T-helper 2 cell treated with Interferon-gamma antibody and Interleukin-4, amounts not matched to agents 100 ng/mL and 5 ng/mL, for 36 hours (primary cell): Measurements from ENCODE around the gene ALG9. TPM values are rescaled to one million over a fixed set of nuclear protein-coding genes. Genes with fewer than 3 reads are reported as not detected.

ENCODE experiments used
- intact Hi-C: fragments of 100-400 bp; cut with micrococcal nuclease; formaldehyde crosslinking; loops from one replicate; pipeline ENCODE4 v1.15.1; 2023
- total RNA-seq: library from RNA; stranded (reverse); gene quantifications from 2 replicates; pipeline ENCODE4 v1.2.3, GENCODE V29; 2022

The ALG9 gene
- total RNA-seq, 1 donor from 2014 or later: 31.8 TPM

GRCh38 chr11:111882202-111882601 is 10.8 kb upstream of the ALG9 start:
- intact Hi-C loops: no loop called here

DNA sequence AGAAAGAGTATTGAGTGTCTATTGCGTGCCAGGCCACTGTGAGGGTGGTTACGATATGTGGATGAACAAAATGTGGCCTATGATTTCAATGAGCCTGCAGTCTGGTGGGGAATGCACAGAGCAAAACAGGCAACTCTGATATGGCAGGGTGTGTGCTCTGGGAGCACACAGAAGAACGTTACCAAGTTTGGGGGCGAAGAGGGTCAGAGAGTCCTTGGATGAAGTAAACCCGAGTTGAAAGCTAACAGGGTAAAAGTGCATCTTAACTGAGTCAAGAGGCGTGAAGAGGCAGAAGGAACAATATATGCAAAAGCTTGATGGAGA is 8.2 kb upstream of the ALG9 start:
- intact Hi-C loops: loop anchor here (1.0 to 5.0 kb wide), 12 partner anchors 8 to 1433 kb away; partner anchors contain the start of genes ALG9, DIXDC1, DLAT and NKAPD1

DNA sequence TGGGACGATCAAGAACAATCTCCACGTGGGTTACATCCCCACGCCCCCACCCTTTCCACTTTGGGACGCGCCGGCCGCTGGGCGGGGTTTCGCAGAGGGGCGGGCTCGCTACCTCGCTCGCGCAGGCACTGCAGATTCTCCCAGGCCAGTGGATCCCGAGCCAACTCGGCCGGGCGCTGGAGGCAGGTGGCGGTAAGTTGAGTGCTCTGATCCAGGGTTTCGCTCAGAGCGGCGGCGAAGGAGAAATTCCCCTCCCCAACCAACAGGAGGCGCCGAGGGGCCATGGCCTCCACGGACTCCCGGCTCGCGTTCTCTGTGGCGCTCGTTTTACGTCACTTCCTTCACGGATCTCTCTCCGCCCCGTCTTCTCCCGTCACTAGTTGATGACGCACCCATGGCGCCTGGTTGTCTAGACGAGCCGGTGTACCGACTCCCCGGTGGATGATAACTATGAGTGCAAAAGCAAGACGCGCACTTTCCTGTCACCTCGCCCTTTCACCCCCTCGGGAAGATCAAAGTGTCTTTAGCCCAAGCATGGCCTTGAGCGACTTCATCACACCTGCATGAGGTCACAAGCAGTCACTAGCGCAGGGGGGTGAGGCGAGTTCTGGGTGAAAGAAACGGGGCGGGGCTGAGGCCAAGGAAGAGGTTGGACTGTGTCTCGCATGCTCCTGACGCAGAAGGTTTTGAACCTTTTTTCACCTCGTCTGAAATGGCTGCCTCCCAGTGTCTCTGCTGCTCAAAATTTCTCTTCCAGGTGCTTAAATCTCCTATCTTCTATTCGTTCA is 7.7 kb upstream of the ALG9 start, which contains the start of the genes CFAP68 and FDXACB1:
Gene CFAP68, plus strand, starts transcription at position 693 of the 788 bp plus-strand sequence. Its CDS starts 20 bp downstream, at position 713.
Gene FDXACB1, minus strand, starts transcription at position 317 of the 788 bp plus-strand sequence. Its CDS starts 33 bp downstream, at position 284.
- intact Hi-C loops: loop anchor here (1.0 to 5.0 kb wide), 12 partner anchors 8 to 1433 kb away; partner anchors contain the start of genes ALG9, DIXDC1, DLAT and NKAPD1

DNA sequence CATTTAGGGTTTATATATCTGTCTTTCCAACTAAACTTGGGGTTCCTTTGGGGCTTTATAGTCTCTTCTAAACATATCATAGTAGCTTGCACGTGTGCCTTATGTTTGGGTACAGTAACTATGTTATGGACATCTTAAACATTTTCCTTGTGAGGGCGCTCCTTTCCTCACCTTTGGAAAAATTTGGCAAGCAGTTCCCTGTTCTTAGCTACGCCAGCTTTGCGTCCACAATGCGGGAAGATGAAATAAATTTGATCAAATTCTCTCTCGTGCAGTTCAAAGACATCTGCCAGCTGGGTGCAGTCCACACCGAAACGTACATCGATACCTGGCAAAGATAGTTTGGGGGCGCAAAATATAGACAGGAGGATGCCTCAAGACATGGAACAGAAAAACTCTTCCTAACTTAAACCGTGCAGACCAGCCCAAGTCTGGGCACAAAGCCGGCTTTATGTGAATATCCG is 7.0 kb upstream of the ALG9 start:
- intact Hi-C loops: loop anchor here (2.0 to 5.0 kb wide), 4 partner anchors 58 to 1434 kb away; partner anchors contain the start of genes DIXDC1, DLAT and TTC12

GRCh38 chr11:111871693-111872161 is 346 bp upstream of the ALG9 start:
- intact Hi-C loops: loop anchor here (1.0 to 2.0 kb wide), 6 partner anchors 8 to 409 kb away; partner anchors contain the start of genes CFAP68, DLAT, FDXACB1 and PPP2R1B

DNA sequence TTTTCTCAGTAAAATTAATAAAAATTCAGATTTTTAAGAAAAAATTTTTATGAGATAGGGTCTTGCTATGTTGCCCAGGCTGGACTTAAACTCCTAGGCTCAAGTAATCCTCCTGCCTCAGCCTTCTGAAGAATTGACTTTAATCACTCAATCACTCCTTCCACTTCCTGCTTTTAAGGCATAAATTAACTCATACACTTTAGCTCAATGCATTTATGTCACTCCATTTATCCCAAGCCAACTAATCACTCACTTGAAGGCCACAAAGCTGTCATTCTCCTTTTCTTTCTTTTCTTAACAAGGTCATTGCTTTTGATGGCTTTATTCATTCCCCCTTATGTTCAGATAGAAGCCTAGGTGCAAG is 877 bp downstream of the ALG9 start:
- intact Hi-C loops: loop anchor here (2.0 kb wide), 3 partner anchors 56 to 154 kb away; partner anchors contain the start of genes DLAT and PPP2R1B

DNA sequence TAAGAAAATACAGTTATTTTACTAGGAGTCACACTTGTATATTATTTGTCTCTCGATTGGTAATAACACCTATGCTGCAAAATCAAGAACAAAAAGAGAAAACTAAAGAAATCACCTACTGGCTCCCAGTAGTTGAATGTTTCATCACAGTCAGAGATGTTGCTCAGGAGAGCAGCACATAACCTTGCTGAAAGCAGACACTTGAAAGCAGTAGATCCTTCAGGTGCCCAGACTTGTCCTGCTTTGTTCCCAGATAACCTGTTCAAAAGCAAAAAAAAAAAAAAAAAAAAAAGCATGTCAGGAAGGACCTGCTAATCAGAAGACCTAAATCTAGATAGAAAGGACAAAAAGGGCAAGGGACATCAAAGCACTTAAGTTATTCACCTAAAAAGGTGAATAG is 1.3 kb downstream of the ALG9 start:
- intact Hi-C loops: loop anchor here (2.0 kb wide), 3 partner anchors 57 to 155 kb away; partner anchors contain the start of genes DLAT and PPP2R1B

DNA sequence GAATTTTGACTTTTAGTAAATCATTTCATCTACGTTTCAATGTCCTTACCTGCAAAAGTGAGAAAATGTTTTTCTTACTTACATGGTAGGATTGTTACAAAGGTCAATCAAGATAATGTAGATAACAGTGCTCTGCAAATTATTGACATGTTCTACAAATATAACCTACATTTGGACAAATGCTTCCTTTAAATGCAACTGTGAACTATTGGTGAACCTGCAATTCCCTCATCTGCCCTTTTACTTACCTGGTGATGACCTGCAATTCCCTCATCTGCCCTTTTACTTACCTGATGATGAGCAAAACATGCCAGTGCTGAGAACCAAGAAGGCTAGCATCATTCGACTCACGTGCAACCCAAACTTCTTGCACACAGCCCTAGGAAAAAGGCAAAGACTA is 11.1 kb downstream of the ALG9 start:
- intact Hi-C loops: no loop called here

GRCh38 chr11:111855506-111855905 is 15.9 kb downstream of the ALG9 start:
- intact Hi-C loops: no loop called here

- intact Hi-C loops: no loop called here
Observed at GRCh38 chr11:111852103-111852502, 19.3 kb downstream of the ALG9 start.

- intact Hi-C loops: no loop called here
Observed at GRCh38 chr11:111851636-111852035, 19.7 kb downstream of the ALG9 start.

DNA sequence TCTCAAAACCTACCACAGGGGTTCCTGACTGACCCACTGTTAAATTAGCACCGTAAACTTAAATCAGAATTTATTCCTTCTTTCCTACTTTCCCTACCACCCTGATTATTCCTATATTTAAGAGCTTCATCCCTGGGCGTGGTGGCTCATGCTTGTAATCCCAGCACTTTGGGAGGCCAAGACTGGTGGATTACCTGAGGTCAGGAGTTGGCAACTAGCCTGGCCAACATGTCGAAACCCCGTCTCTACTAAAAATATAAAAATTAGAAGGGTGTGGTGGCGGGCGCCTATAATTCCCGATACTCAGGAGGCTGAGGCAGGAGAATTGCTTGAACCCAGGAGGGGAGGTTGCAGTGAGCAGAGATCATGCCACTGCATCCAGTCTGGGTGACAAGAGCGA is 20.3 kb downstream of the ALG9 start:
- intact Hi-C loops: no loop called here

GRCh38 chr11:111849631-111850030 is 21.8 kb downstream of the ALG9 start:
- intact Hi-C loops: no loop called here

DNA sequence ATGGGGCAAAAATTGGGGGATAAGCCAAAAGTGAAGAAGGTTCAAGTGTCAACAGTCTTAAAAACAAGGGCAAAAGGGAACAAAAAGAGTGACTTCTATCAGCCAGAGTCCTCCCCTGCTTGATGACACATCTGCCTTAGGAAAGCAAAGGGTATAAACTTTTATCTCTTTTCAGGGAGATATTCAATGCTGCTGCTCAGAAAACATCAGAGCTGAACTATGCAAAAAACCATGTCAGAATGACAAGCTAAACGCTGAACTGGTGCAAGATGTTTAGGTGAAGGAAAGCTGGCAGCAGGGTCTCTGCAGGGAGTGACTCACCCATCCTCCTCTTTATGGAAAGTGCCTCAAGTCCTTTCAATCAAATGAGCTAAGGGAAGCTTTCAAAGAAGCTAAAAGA is 24.7 kb downstream of the ALG9 start:
- intact Hi-C loops: no loop called here

DNA sequence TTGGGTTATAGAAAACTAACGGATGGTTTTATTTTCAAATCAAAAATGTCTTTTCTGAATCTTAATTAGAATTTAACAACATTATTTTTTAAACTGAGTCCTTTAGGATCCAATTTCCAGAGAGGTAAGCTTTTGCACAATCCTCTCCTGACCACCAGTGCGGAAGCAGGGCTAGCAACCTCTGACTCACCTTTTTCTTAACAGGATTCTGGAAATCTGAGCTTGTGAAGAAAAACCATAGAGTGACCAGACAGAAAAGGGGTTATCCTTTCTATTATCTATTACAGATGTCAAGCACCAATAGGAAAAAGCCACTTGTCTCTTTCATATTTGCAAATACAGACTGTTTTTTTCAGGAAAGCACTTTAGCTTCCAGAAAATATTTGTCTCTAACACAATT is 25.3 kb downstream of the ALG9 start:
- intact Hi-C loops: no loop called here

GRCh38 chr11:111845276-111846028 is 25.9 kb downstream of the ALG9 start:
- intact Hi-C loops: no loop called here

GRCh38 chr11:111843661-111844060 is 27.7 kb downstream of the ALG9 start:
- intact Hi-C loops: loop anchor here (5.0 kb wide), 1 partner anchor 76 kb away; the partner anchor contains the start of gene PPP2R1B

- intact Hi-C loops: loop anchor here (1.0 to 5.0 kb wide), 5 partner anchors 64 to 276 kb away; partner anchors contain the start of genes PPP2R1B and SIK2
Observed at GRCh38 chr11:111841370-111842053, 29.9 kb downstream of the ALG9 start.

GRCh38 chr11:111840143-111840542 is 31.2 kb downstream of the ALG9 start:
- intact Hi-C loops: loop anchor here (5.0 kb wide), 1 partner anchor 73 kb away; the partner anchor contains the start of gene PPP2R1B

DNA sequence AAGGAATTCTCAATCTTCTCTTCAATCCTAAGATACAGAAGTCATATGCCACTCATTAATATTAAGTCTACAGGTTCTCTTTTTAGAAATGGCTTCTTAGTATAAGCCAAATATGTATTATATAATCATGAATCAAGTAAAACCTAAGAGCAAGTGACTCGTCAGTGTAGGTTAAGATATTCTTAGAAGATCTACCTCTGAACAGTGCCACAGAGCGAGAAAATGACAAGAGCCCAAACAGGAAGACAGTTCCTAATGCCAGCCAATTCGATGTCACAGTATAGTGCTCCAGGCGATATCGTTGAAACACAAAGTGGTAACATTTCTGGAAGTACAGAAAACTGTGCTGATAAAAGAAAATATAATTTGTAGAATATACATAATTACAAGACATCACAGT is 33.3 kb downstream of the ALG9 start:
- intact Hi-C loops: no loop called here

DNA sequence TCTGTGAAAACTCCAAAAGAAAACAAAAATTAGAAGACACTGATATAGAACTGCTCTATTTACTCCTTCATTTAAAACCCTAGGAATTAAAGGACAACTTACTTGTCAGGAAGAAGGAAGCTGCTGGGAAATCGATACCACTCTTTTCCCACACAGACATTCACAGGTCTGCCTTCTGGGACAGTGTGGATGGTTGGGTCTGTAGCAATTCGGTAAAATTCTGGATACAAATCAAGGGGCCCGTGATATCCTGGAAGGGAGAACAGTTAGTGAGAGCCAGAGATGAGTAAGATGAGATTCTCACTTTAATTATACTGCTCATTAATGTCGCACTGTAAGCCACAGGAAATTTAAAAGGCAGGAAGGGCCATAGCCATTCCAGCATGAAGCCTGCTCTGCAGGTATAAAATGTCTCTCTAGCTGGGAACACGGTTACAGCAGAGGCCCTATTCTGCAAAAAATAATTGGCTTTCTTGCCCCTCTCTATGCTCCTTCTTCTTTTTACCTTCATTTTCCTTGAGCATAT is 34.0 kb downstream of the ALG9 start:
- intact Hi-C loops: no loop called here
